HG03432 (cell line): Measurements from ENCODE around the gene RBM17.
"Not testable (repeated sequence)": the region's sequence is repeated elsewhere in the genome, so short reads cannot be mapped to it uniquely, and the experiment has no call there.

Experiments
- ATAC-seq: cut with Tn5 transposase; IDR thresholded peaks from one replicate; pipeline ENCODE4 v1.9.1; 2021; ENCODE audit warnings: mild to moderate bottlenecking, moderate library complexity; ENCODE audit not compliant: unreplicated experiment

RBM17 gene

DNA sequence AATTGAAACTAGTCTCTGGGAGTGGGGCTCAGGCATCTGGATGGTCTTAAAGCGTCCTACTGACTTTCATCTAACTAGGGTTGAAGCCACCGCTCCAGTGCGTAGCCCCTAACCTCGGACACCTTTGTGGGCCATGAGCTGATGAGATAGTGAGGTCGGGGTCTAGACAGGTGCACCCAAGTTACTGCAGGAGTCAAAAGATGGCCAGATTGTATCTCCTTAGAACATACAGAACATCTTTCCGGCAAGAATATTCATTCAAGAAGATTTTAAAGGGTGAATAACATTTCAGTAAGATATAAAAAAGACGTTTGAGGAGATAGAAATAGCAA is 20.6 kb downstream of the RBM17 start:
- no peak for ATAC-seq

DNA sequence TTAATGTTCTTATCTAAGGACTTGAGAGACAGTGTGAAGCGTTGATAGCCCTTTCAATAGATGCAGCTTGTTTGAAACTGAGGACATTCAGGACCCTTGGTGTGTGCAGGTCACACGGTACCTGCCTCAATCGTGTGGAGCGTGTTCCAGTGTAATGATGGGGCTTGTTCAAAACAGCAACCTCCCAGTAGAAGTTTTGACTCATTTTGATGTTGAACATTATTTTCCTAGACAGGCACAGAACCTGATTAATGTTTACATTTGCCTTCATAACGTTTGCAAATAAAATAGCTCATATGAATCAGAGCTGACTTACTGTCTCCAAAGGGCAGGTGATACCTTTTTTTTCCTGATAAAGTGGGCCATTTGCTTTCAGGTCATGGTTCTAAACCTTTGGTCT is 21.3 kb downstream of the RBM17 start:
- no peak for ATAC-seq

DNA sequence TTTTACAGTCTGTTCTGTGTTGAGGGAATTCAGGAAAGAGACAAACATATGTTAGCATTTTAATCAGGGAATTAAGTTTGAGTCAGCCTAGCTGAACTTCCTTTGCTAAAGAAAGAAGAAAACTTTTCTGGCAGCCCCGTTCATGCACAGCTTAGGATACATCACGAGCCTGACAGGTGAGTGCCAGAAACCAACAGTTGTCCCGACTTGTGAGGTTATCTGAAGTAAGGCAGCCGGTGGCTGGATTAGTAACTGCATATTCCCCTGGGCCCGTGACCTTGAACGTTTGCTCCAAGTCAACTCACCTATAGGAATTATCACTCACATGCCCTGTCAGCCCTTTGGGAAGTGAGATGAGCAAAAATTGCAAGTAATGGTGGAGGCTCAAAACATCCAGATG is 24.1 kb downstream of the RBM17 start:
- ATAC-seq = no peak

DNA sequence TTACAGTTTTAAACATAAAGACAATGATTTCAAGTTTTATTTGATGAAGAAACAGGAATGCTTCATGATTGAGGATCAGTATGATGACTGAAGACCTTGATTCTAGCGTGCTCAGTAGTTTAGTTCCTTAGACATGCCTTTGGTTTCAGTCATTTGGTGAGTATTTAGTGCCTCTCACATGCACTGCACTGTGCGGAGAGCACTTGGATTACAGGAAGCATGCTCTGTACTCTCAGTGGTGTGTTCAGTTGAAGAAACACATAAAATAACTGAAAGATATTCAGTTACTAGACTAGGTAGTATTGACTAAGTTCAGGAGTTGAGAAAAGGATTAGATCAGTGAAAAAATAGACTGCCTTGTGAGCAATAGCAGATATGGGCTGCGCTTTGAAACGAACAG is 25.5 kb downstream of the RBM17 start:
- no peak for ATAC-seq

DNA sequence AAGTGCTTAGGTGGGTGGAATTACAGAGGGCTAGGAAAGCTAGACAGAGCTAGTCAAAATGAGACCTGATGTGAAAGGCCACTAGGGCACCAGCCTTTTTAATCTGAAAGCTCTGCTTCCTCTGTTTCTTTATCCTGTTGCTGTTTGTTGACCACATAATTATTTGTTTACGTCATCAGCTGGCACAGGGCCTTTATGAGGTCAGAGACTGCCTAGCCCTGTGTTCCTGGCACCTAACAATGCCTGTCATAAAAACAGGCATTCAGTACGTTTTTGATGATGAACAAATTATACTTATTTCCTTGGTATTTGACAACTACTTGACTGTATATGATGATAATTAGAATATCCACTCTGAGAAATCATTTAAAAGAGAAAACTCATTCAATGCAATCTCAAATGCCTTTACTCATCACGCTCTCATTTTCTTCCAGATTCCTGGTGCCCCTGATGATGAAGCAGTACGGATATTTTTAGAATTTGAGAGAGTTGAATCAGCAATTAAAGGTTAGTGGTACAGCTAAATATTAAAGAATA is 26.0 kb downstream of the RBM17 start:
- no peak for ATAC-seq

DNA sequence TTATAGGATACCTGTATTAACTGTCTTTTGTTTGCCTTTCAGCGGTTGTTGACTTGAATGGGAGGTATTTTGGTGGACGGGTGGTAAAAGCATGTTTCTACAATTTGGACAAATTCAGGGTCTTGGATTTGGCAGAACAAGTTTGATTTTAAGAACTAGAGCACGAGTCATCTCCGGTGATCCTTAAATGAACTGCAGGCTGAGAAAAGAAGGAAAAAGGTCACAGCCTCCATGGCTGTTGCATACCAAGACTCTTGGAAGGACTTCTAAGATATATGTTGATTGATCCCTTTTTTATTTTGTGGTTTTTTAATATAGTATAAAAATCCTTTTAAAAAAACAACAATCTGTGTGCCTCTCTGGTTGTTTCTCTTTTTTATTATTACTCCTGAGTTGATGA is 26.6 kb downstream of the RBM17 start:
- no peak for ATAC-seq

DNA sequence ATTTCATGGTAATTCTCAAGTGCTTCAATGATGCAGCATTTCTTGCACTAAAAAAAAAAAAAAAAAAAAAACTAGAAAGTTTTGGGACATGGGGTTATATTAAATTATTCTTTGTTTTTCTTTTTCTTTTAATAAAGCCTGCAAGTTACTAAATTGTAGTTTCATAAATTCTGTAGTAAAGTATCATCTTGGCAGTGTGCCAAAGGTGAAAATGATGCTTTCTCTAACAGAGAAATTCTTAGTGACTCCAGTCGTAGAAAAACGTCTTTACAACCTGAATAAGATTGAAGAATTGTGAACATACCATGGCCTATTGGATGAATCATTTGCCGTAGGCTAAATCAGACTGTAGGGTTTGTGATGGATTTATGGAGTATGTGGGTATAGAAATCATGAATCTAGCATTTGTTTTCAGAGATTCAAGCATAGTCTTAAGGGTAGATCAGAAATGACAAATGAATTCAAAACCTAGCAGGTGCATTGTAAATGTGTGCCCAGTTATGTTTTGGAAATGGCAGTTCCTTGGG is 27.1 kb downstream of the RBM17 start:
- no peak for ATAC-seq

DNA sequence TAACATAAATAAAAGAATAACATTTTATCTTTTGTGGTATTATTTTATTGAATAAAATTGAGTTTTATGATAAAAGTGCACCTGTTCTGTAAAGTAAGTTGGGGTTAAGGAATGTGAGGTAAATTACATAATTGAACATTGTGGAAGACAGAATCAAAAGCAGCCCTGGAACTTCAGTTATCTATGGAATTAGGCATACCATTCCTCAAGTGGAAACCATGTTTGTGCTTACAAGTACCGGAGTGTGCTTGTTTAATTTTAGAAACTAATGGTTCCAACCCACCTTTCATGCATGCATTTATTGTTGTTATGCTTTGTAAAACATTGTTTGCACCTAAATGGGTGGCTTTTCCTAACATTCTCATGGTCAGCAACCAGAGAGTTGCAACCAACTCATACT is 28.0 kb downstream of the RBM17 start:
- ATAC-seq = no peak

DNA sequence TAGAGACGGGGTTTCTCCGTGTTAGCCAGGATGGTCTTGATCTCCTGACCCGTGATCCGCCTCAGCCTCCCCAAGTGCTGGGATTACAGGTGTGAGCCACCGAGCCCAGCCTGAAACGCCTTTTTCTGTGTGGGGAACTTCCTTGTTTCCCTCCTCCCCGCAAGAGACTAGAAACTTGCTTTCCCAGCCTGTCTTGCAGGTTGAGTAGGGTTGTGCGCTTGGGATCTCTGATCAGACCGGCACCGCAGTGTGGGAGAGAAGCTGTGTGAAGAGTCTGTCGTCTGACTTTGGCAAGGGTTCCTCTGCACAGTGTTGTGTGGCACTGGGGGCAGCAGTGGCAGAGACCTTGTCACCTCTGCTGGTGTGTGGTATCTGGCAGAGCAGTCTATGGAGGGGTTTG is 28.9 kb downstream of the RBM17 start:
- ATAC-seq = no peak

DNA sequence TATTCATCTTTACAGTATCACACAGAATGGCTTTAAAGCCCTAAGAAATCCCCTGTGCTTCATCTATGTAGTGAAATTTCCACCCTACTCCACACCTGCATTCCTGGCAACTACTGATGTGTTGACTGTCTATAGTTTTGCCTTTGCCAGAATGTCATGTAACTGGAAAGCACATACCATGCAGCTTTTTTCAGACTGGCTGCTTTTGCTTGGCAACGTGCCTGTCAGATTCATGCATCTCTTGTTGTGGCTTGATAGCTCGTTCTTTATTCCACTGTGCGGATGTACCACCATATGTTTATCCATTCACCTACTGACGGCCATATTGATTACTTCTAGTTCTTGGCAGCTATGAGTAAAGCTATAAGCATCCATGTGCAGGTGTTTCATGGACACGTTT is 30.6 kb downstream of the RBM17 start:
- ATAC-seq = no peak

DNA sequence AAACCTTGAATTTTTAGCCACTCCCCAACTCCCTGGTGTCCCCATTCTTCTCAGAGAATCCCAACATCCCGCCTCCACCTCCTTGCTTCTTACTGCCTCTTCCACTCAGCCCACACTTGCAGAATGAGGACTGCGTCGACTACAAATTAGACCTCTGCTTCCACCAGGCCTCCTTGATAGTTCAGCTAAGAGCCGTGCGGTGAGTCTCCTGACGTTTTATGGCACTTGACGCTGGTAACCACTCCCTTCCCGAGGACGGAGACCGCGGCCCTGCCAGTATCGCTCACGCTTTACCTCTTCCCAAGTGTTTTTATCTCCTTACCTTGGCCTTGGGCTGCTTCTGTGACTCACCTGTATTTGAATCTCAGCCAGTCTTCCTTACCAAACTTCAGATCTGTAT is 31.1 kb downstream of the RBM17 start:
- no peak for ATAC-seq

DNA sequence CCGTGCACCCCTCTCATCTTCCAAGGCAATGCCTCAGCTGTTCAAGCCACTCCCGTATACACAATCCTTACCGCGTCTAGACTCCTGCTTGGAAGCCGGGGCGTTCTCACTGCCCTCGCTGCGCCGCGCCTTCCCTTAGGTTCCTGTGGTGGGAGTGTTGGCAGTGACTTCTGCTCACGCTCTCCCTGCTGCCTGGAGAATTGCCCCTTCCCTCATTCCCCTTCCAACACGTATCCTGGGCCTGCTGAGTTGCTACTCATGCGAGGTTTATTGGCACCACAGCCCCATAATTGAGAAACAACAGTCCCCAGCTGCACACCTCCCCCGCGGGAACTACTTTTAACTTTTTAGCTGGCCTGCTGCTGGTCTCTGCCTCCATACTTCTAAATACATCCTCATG is 31.9 kb downstream of the RBM17 start:
- no peak for ATAC-seq

DNA sequence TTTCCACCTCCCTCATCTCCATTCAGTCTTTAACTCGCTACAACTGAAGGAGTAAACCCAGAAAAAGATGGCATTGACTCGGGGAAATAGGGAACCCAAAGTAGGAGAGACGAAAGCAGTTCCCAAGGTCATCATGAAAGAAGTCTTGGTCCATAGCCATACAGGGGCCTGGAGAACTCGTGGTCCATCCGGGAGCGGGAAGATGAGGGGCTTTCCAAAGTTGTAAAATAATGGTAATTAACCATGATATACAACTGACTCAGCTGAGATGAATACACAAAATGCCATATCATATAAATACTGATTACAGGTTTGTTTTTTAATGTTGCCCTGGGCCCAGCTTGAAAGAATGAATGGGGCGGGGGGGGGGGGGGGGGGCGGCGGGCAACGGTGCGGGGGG is 32.3 kb downstream of the RBM17 start:
- no peak for ATAC-seq

DNA sequence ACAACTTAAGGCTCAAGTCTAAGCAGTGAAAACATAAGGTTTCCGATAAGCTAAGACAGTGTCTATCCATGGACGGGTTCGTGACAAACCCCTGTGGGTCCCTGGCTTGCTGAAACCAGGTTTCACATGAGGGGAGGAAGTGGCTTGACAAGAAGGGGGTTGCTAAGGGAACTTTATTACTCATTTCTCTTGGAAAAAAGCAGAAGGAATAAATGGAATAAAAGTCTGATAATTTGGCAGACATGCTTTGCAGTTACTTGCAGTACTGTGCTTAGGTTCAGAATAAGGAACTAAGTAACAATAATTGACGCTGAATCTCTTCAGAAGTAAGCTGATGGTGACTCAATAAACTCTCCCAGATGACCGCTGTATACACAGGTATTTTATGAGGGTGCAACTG is 34.7 kb downstream of the RBM17 start:
- ATAC-seq = no peak

DNA sequence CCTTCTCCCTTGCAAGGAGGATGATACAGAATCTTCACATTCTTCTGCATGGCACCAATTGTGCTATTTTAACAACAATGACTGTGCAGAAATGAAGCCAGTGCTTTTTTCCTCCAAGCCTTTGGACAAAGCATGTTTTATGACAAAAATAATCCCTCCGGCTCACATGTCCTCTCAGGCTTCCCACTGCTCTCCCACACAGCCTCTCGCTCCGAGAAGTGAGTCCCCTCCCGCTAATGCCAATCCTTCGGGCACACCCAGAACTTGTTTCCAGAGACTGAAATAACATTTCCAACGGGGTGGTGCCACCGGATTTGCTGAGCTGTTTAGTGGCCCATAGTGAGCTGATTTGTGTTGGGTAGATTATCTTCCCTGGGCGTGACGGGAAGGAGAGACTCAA is 35.8 kb downstream of the RBM17 start:
- ATAC-seq = no peak

DNA sequence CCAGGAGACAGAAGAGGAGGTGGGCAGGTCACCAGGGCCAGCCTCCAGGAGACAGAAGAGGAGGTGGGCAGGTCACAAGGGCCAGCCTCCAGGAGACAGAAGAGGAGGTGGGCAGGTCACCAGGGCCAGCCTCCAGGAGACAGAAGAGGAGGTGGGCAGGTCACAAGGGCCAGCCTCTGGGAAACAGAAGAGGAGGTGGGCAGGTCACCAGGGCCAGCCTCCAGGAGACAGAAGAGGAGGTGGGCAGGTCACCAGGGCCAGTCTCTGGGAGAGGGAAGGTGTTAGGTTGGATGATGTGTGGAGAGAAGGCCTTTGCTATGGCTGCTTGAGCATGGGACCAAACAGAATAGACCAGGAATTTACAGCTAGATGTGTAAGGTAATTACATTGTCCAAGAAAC is 38.6 kb downstream of the RBM17 start:
- ATAC-seq = not testable (repeated sequence)

DNA sequence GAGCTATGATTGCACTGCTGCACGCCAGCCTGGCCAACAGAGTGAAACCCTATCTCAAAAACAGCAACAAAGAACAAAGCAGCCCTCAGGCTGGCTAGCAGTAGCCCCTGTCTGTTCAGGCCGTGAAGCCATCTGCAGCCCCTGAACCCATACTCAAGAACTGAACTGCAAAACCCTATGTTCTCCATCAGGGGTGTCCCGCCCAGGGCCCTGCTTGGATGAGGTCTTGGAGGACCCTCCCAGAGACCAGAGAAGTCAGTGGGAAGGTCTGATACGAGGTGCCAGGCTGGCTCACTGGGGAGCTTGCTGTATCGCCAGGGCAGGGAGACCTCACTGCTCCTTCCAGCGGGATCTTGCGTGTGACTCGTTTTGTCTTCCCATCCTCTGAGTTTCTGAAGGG is 39.3 kb downstream of the RBM17 start:
- no peak for ATAC-seq

DNA sequence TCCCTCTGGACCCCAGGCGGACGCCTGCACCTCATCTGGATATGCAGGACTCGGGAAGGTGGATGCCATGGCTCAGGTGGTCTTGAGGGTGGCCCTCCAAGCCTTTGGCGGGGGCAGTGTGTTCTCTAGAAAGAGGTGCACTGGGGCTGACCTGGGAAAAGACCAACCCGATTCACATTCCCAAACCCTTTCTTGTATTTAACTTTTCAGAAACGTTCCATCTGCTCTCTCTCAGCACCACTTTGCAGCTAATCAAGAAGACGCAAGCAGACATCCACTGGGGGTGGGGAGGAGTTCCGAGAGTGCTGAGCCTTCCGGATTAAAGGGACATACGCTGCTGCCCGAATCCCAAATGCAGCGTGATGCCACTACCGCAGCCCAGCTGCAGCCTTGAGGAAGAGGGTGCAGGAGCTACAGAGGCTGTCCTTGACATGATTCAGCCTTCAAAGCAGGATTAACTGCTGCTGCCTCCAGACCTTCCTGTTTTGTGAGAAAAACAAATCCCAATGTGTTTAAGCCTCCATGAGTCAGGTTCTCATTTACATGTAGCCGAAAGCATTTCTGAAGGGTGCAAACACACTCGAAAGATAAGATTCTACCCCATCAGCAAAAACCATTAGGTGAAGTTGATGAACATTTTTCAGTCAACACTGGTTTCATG is 39.9 kb downstream of the RBM17 start:
- ATAC-seq = no peak

DNA sequence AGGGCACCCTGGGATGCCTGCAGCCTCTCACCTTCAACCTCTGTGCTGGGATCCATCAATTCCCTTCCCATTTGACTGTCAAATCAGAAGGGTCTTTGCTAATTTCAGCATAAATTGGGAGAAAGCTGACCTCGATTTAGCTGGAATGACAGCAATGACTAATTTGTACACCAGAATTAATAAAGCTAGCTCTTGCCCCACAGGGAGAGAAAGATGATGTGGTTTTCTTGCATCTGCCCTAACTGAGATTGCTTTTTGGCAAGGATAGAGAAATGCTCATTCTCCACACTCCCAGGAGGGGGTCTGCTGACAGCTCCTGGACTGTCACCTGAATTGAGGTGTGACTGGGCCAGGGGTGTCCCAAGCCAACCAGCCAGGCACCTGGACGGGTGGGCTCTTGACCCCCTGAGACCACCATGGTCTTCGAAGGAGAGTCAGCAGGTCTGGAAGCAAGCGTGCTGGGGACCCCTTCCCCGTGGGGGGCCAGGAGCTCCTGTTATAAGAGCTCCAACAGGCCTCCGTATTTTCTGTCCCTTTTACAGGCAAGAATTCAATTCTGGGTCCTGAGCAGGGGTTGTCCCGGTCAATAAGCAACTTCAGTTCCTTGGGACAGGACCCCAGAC is 42.1 kb downstream of the RBM17 start:
- no peak for ATAC-seq

DNA sequence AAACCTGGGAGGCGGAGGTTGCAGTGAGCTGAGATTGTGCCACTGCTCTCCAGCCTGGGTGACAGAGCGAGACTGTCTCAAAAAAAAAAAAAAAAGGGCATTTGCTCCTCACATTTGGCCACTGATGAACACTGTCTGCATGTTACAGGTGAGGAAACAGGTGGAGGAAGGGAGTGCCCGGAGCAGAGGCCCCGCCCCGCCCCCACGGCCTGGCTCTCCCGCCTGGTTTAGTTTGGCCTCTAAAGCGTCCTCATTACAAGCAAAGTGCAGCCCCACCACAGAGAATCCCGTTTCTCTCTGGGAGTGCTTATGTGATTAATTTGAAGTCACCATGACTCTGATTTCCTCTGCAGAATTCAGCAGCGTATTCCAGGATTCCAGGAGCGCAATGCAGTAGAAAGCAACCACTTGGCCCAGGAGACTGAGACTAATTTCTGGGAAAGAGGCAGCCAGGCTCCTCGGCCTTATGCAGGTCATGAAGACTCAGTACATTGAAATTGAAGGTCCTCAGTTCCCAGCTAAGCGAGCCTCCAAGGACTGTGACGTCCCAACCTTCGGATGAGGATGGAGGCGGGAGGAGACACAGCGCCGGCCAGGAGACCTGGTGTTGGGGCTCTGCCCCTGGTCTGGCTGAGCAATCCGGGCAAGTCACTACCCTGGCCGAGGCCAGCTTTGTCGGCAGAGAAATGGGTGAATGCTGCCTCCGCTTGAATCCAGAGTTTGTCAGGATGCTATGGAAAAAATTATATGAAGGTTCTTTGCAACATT is 44.7 kb downstream of the RBM17 start:
- no peak for ATAC-seq

DNA sequence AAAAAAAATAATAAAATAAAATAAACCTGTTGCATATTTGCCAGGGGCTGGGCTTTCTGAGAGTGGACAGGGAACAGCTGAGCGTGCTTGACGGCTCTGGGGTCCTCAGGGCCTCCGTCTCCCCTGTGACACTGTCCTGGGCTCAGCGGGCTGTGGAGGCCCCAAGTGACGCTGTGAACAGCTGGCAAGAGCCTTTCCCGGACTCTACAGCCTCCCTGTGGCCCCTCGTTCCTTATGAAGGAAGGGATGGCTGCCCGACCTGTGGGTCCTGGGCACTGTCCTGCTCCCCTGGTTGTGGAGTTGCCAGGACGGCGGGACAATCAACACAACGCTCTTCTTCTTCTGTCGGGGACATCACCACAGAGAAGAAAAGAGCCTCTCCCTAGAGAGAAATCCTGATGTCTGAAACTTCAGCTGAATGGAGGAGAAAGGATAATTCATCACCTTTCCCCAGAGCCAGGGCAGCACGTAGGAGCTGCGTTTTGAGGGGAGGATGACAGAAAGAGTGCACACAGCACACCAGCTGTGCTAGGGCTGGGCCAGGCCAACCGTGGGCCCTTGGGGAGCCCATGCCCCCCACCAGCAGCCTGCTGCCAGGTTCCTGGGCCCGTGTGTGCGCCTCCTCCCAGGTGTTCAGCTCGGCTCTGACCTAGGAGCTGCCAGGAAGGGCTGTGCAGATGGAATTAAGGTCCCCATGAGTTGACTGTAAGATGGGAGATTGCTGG is 45.4 kb downstream of the RBM17 start:
- ATAC-seq = no peak
